ENCODE results near the gene PDE6D.

The PDE6D gene

DNA sequence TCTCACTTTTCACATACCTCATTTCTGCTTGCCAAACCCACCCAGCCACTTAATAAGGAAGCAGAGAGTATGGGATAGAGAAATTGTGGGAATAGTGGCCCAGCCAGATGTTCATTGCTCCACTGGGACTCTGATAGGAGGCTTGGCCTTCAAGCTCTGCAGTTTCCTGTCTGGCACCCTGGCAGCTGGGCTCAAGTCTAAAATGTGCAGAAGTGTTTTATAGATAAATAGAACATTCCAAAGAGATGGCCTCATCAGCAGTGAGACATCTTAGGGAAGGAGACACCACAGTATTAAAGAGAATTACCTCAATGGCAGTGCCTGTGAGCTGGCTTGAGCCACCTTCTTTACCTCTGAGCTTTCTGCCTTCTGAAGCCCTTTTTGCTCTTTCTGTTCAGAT lies 29.8 kb upstream of the PDE6D start:
- no peaks in the 10 kb centered on the region for H3K9me3 ChIP-seq (ENCODE audit: control insufficient read depth, insufficient read depth, low read depth, low read length)
- no peaks in the 10 kb centered on the region for H3K4me1 ChIP-seq (ENCODE audit: control insufficient read depth, insufficient read depth, low read length)
- no peak overlapping the region for H3K4me3 ChIP-seq (ENCODE audit: low read depth, low read length)
- H3K27ac ChIP-seq (ENCODE audit: extremely low read depth, low read depth, low read length), result no peak overlapping the region
- H3K36me3 ChIP-seq (ENCODE audit: control insufficient read depth in 2 of 2, insufficient read depth in 1 of 2, low read length in 2 of 2), result peaks cover 8 to 75% of the 10 kb centered on the region in 2 experiments; a peak in 2 of 3 replicates
- CTCF ChIA-PET, result interaction anchor here (3.9 kb wide), 1 partner anchor 10 kb away, joined by 30 read pairs; no protein-coding TSS in a partner anchor
- TF ChIP-seq, protein P1, sequence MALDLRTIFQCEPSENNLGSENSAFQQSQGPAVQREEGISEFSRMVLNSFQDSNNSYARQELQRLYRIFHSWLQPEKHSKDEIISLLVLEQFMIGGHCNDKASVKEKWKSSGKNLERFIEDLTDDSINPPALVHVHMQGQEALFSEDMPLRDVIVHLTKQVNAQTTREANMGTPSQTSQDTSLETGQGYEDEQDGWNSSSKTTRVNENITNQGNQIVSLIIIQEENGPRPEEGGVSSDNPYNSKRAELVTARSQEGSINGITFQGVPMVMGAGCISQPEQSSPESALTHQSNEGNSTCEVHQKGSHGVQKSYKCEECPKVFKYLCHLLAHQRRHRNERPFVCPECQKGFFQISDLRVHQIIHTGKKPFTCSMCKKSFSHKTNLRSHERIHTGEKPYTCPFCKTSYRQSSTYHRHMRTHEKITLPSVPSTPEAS (tag by site-specific recombination; IDR thresholded peaks at IDR 0.05), result no peak
- no peak for TF ChIP-seq ZNF174 (tag by site-specific recombination; IDR thresholded peaks at IDR 0.05)
- TF ChIP-seq ZBTB17 (tag by site-specific recombination; IDR thresholded peaks at IDR 0.05), result no peak
- POLR2A ChIA-PET, result no interaction called here

DNA sequence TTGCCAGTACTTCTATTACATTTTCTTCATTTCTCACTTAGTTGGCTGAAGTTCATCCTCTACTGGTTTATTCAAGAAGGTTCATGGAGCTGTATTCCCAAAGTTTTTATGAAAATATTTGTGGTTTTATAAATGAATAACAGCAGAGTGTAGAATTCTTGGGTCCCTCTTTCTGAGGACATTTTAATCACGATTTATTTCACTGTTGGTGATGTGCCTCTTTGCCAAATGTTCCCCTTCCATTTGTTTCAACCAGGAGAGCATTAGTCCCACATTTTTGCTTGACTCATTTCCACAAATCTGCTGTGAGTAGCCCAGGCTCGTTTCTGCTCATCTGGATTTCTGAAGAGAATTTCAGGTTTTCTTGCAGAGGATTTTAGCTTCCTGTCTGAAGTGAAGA lies 25.9 kb upstream of the PDE6D start:
- CTCF ChIA-PET, result interaction anchor here (0.6 to 1.7 kb wide), 2 partner anchors 11 to 92 kb away, joined by 3 to 9 read pairs; no protein-coding TSS in a partner anchor
- no peak for TF ChIP-seq IKZF3 (tag by site-specific recombination; IDR thresholded peaks at IDR 0.05)
- no peak for TF ChIP-seq ZNF785 (tag by site-specific recombination; IDR thresholded peaks at IDR 0.05)
- no peak for TF ChIP-seq MZF1 (tag by site-specific recombination; IDR thresholded peaks at IDR 0.05; ENCODE audit: borderline replicate concordance)
- no peak for TF ChIP-seq ZIC2 (tag by site-specific recombination; IDR thresholded peaks at IDR 0.05)
- no peak for TF ChIP-seq ZNF629 (tag by site-specific recombination; IDR thresholded peaks at IDR 0.05)
- no peak for TF ChIP-seq PRDM1 (tag by site-specific recombination; IDR thresholded peaks at IDR 0.05)
- TF ChIP-seq, protein P2, sequence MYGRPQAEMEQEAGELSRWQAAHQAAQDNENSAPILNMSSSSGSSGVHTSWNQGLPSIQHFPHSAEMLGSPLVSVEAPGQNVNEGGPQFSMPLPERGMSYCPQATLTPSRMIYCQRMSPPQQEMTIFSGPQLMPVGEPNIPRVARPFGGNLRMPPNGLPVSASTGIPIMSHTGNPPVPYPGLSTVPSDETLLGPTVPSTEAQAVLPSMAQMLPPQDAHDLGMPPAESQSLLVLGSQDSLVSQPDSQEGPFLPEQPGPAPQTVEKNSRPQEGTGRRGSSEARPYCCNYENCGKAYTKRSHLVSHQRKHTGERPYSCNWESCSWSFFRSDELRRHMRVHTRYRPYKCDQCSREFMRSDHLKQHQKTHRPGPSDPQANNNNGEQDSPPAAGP (tag by site-specific recombination; IDR thresholded peaks at IDR 0.05), result no peak
- TF ChIP-seq ZNF514 (tag by site-specific recombination; IDR thresholded peaks at IDR 0.05), result no peak
- TF ChIP-seq, protein P3, sequence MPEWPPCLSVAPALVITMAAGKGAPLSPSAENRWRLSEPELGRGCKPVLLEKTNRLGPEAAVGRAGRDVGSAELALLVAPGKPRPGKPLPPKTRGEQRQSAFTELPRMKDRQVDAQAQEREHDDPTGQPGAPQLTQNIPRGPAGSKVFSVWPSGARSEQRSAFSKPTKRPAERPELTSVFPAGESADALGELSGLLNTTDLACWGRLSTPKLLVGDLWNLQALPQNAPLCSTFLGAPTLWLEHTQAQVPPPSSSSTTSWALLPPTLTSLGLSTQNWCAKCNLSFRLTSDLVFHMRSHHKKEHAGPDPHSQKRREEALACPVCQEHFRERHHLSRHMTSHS (tag by site-specific recombination; IDR thresholded peaks at IDR 0.05), result no peak
- TF ChIP-seq, protein P4, sequence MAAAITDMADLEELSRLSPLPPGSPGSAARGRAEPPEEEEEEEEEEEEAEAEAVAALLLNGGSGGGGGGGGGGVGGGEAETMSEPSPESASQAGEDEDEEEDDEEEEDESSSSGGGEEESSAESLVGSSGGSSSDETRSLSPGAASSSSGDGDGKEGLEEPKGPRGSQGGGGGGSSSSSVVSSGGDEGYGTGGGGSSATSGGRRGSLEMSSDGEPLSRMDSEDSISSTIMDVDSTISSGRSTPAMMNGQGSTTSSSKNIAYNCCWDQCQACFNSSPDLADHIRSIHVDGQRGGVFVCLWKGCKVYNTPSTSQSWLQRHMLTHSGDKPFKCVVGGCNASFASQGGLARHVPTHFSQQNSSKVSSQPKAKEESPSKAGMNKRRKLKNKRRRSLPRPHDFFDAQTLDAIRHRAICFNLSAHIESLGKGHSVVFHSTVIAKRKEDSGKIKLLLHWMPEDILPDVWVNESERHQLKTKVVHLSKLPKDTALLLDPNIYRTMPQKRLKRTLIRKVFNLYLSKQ (tag by site-specific recombination; IDR thresholded peaks at IDR 0.05; ENCODE audit: borderline replicate concordance), result no peak
- TF ChIP-seq, protein P5, sequence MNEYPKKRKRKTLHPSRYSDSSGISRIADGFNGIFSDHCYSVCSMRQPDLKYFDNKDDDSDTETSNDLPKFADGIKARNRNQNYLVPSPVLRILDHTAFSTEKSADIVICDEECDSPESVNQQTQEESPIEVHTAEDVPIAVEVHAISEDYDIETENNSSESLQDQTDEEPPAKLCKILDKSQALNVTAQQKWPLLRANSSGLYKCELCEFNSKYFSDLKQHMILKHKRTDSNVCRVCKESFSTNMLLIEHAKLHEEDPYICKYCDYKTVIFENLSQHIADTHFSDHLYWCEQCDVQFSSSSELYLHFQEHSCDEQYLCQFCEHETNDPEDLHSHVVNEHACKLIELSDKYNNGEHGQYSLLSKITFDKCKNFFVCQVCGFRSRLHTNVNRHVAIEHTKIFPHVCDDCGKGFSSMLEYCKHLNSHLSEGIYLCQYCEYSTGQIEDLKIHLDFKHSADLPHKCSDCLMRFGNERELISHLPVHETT (tag by site-specific recombination; IDR thresholded peaks at IDR 0.05), result no peak
- TF ChIP-seq SALL2 (tag by site-specific recombination; IDR thresholded peaks at IDR 0.05; ENCODE audit: borderline replicate concordance), result no peak
- TF ChIP-seq SP7 (tag by site-specific recombination; IDR thresholded peaks at IDR 0.05), result no peak

More for the DNA sequence above, 25.9 kb upstream of the PDE6D start:
- POLR2A ChIA-PET, result interaction anchor here (0.7 kb wide), 3 partner anchors 41 to 115 kb away, joined by 3 to 5 read pairs (median 3); no protein-coding TSS in a partner anchor
- Histone ChIP-seq H3K4me1 (ENCODE audit: control insufficient read depth, insufficient read depth, low read length) (no peaks in the 10 kb centered on the region), H3K27ac (ENCODE audit: extremely low read depth, low read depth, low read length) (no peak overlapping the region), H3K36me3 (ENCODE audit: control insufficient read depth in 2 of 2, insufficient read depth in 1 of 2, low read length in 2 of 2) (peaks cover 12 to 82% of the 10 kb centered on the region in 2 experiments; a peak in 2 of 3 replicates), H3K4me3 (ENCODE audit: low read depth, low read length) (no peak overlapping the region), H3K9me3 (ENCODE audit: control insufficient read depth, insufficient read depth, low read depth, low read length) (no peaks in the 10 kb centered on the region)

Data from HEK293 (cell line).